Esophagus squamous epithelium (tissue), 5 donors: ENCODE results near the gene BNIP2. TPM values are rescaled to one million over a fixed set of nuclear protein-coding genes. Genes with fewer than 3 reads are reported as not detected.
"Not testable (repeated sequence)": the region's sequence is repeated elsewhere in the genome, so short reads cannot be mapped to it uniquely, and the experiment has no call there.

Experiments
- DNase-seq: peaks from one replicate; lab custom pipeline; 2025; lab: John Stamatoyannopoulos, UW
- H3K27ac ChIP-seq, 4 donors: fragments of 200-600 bp; sonication (generic); one replicate each; pipeline ENCODE4 v1.5.1; 2016 to 2019; ENCODE audit warnings: mild to moderate bottlenecking in 1 of 4
- H3K27me3 ChIP-seq, 4 donors: fragments of 200-600 bp; sonication (generic); 1 replicate in 3 of 4; 2 replicates in 1 of 4; pipeline versions ENCODE4 v1.5.1 to v1.6.0; 2017 to 2021; ENCODE audit warnings: antibody characterized with exemption in 1 of 4
- H3K36me3 ChIP-seq, 3 donors: fragments of 200-600 bp; sonication (generic); one replicate each; pipeline ENCODE4 v1.5.1; 2016 to 2019
- H3K4me1 ChIP-seq, 3 donors: fragments of 200-600 bp; sonication (generic); one replicate each; pipeline ENCODE4 v1.5.1; 2017 to 2019
- H3K4me3 ChIP-seq, 4 donors: fragments of 200-600 bp; sonication (generic); 1 replicate in 3 of 4; 2 replicates in 1 of 4; pipeline ENCODE4 v1.5.1; 2016 to 2019; ENCODE audit warnings: mild to moderate bottlenecking in 2 of 4, moderate library complexity in 1 of 4
- H3K9me3 ChIP-seq, 3 donors: fragments of 200-600 bp; sonication (generic); one replicate each; pipeline ENCODE4 v1.5.1; 2016 to 2019
- POLR2A ChIP-seq, 4 donors: fragments of 450-650 bp; IDR thresholded peaks; one replicate each; pipeline ENCODE4 v1.6.1; 2017; ENCODE audit warnings: antibody characterized with exemption in 4 of 4, mild to moderate bottlenecking in 4 of 4, moderate library complexity in 3 of 4
- WGBS, 2 donors: methylation state at CpG; one replicate each; pipeline ENCODE4 v1.1.5; 2018; 5-methylcytosine and 5-hydroxymethylcytosine counted together
- intact Hi-C: fragments of 100-400 bp; cut with DNase I; formaldehyde crosslinking; loops from one replicate; pipeline ENCODE4 v1.15.0; 2022
- total RNA-seq, 4 donors: library from RNA; depleted of rRNA; stranded (reverse); fragments of >200 nt; gene quantifications; one replicate each; pipeline ENCODE4 v1.1.0, GENCODE V29; 2016
- TF ChIP-seq, protein P1 (sequence below), 6 experiments: fragments of 450-650 bp in 4 of 6; fragments of 200-600 bp in 2 of 6; sonication (generic) in 2 of 6; IDR thresholded peaks; one replicate each; pipeline ENCODE4 v1.5.1; 2016 to 2019; ENCODE audit warnings: antibody characterized with exemption in 6 of 6, mild to moderate bottlenecking in 4 of 6, moderate library complexity in 4 of 6
- donor health status: DM: yes; HTN: yes; CAD: no.

The BNIP2 gene
- total RNA-seq, 4 donors from 2014 or later: 57.5 to 115 (median 74.6) TPM

DNA sequence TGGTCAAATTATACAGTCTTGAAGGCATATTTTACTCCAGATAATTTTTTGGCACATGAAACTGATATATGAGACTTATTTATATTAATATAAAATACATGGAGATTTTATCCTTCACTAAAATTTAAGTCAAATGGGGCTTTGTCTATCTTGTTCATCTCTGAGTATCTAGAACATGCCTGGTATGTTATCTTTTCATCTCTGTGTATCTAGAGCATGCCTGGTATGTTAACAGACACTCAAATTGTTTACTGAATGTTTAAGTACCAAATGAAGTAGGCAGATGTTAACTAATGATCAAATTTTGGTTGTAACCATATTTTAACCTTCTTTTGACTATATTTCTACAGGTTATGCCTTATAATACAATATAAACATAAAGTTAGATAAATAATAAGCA is 39.5 kb downstream of the BNIP2 start:
- TF ChIP-seq, protein P1, sequence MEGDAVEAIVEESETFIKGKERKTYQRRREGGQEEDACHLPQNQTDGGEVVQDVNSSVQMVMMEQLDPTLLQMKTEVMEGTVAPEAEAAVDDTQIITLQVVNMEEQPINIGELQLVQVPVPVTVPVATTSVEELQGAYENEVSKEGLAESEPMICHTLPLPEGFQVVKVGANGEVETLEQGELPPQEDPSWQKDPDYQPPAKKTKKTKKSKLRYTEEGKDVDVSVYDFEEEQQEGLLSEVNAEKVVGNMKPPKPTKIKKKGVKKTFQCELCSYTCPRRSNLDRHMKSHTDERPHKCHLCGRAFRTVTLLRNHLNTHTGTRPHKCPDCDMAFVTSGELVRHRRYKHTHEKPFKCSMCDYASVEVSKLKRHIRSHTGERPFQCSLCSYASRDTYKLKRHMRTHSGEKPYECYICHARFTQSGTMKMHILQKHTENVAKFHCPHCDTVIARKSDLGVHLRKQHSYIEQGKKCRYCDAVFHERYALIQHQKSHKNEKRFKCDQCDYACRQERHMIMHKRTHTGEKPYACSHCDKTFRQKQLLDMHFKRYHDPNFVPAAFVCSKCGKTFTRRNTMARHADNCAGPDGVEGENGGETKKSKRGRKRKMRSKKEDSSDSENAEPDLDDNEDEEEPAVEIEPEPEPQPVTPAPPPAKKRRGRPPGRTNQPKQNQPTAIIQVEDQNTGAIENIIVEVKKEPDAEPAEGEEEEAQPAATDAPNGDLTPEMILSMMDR (IDR thresholded peaks at IDR 0.05): no peak
- TF ChIP-seq POLR2A (IDR thresholded peaks at IDR 0.05): no peak
- no peak overlapping the region for H3K4me3 ChIP-seq
- intact Hi-C loops: no loop called here
- DNase-seq: no peak
- peaks cover 0 to 89% (median 4%) of the 10 kb centered on the region in 3 donors for H3K36me3 ChIP-seq
- no peaks in the 10 kb centered on the region for H3K9me3 ChIP-seq
- H3K27ac ChIP-seq: no peak overlapping the region
- H3K27me3 ChIP-seq: no peaks in the 10 kb centered on the region
- H3K4me1 ChIP-seq: no peaks in the 10 kb centered on the region

DNA sequence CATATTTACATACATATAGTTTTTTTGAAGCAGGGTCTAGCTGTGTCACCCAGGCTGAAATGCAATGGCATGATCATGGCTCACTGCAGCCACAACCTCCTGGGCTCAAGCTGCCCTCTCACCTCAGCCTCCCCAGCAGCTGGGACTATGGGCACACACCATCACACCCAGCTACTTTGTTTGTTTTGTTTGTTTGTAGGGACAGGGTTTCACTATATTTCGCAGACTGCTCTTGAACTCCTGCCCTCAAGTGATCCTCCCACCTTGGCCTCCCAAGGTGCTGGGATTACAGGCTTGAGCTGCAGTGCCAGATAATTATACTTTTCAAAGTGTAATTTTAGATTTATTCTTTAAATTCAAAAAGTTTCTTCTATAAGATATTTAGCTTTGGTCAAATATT is 42.0 kb downstream of the BNIP2 start:
- DNase-seq: no peak
- WGBS, 2 donors: 93 to 94% methylated on average over 1 of the region's 1 CpG
- H3K36me3 ChIP-seq: peaks cover 0 to 83% (median 4%) of the 10 kb centered on the region in 3 donors

DNA sequence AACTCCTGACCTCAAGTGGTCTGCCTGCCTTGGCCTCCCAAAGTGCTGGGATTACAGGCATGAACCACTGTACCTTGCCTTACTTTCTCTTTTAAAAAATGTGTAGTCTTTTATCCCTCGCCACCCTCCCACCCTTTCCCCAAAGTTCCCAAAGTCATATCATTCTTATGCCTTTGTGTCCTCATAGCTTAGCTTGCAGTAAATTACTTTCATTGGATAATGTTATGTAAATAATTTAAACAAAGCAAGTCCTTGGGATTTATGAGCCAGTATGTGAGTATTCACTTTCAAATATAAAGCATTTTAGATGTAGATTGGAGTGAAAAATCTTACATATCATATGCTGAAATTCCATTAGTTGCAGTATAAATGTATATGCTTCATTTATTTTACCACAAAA is 42.8 kb downstream of the BNIP2 start:
- no peak for TF ChIP-seq POLR2A (IDR thresholded peaks at IDR 0.05)
- TF ChIP-seq, protein P1 (IDR thresholded peaks at IDR 0.05): no peak
- Histone ChIP-seq H3K9me3 (no peaks in the 10 kb centered on the region), H3K4me1 (no peaks in the 10 kb centered on the region), H3K4me3 (no peak overlapping the region), H3K36me3 (peaks cover 0 to 82% (median 0%) of the 10 kb centered on the region in 3 donors), H3K27me3 (no peaks in the 10 kb centered on the region), H3K27ac (no peak overlapping the region)
- DNase-seq: no peak
- intact Hi-C loops: no loop called here
- WGBS, 2 donors: 100% methylated on average over 1 of the region's 1 CpG

More for the DNA sequence above, 42.0 kb downstream of the BNIP2 start:
- H3K27ac ChIP-seq: no peak overlapping the region
- H3K4me1 ChIP-seq: no peaks in the 10 kb centered on the region
- TF ChIP-seq POLR2A (IDR thresholded peaks at IDR 0.05): no peak
- TF ChIP-seq, protein P1 (IDR thresholded peaks at IDR 0.05): no peak
- no peak overlapping the region for H3K4me3 ChIP-seq
- no peaks in the 10 kb centered on the region for H3K9me3 ChIP-seq
- no peaks in the 10 kb centered on the region for H3K27me3 ChIP-seq
- intact Hi-C loops: no loop called here

DNA sequence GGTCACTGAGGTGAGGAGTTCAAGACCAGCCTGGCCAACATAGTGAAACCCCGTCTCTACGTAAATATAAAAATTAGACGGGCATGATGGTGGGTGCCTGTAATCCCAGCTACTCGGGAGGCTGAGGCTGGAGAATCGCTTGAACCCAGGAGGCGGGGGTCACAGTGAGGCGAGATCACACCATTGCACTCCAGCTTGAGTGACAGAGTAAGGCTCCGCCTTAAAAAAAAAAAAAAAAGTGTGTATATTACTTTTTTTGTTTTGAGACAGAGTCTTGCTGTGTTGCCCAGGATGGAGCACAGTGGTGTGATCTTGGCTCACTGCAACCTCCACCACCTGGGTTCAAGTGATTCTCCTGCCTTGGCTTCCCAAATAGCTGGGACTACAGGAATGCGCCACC is 43.3 kb downstream of the BNIP2 start:
- H3K27me3 ChIP-seq, intact Hi-C loops, H3K9me3 ChIP-seq, H3K4me1 ChIP-seq, H3K27ac ChIP-seq, DNase-seq, H3K4me3 ChIP-seq: not testable (repeated sequence)
- WGBS, 2 donors: 96 to 97% methylated on average over 9 of the region's 9 CpGs
- peaks cover 0 to 82% (median 0%) of the 10 kb centered on the region in 3 donors for H3K36me3 ChIP-seq

DNA sequence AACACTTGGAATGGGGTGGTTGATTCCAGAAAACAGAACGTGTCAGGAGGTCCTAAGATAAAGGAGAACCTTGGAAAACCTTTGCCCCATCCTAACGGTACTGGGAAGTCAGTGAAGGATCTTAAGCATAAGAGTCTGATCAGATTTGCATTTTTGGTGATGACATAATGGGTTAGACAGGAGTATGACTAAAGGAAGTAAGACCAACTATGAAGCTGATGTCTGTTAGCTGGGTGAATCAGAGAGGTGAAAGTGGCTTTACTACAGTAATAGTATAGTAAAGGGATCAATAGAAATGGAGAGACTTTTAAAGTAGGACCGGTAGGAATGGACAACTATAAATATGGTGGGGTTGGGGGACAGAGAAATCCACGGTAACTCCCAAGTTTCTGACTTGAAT is 44.4 kb downstream of the BNIP2 start:
- intact Hi-C loops: no loop called here
- no peak for TF ChIP-seq POLR2A (IDR thresholded peaks at IDR 0.05)
- TF ChIP-seq, protein P1 (IDR thresholded peaks at IDR 0.05): no peak
- Histone ChIP-seq H3K27ac (no peak overlapping the region), H3K9me3 (no peaks in the 10 kb centered on the region), H3K4me1 (no peaks in the 10 kb centered on the region), H3K36me3 (peaks cover 0 to 82% (median 0%) of the 10 kb centered on the region in 3 donors), H3K27me3 (no peaks in the 10 kb centered on the region), H3K4me3 (no peak overlapping the region)
- DNase-seq: no peak
- 74 to 87% methylated on average over 4 of the region's 4 CpGs for WGBS, 2 donors

DNA sequence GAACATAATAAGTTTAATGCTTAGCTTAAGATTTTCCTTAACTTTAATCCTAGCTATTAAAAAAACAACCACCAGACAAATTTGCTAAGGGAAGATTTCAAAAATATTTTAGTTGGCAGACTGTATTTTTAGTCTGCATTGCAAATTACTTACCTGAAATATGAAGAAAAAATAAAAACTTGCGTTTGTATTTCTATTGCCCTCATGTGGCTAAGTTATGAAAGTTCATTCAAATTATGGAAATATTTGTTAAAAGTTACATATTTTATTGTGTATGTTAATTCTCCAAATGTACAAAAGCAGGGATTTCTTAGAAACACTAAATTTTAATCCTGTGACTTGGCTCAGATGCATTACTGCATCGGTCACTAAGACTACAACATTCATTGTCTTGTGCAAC is 46.8 kb downstream of the BNIP2 start:
- no peak for TF ChIP-seq POLR2A (IDR thresholded peaks at IDR 0.05)
- TF ChIP-seq, protein P1 (IDR thresholded peaks at IDR 0.05): no peak

More for the DNA sequence above, 46.8 kb downstream of the BNIP2 start:
- H3K9me3 ChIP-seq: no peaks in the 10 kb centered on the region
- no peak for DNase-seq
- WGBS, 2 donors: 65 to 82% methylated on average over 2 of the region's 2 CpGs
- no peaks in the 10 kb centered on the region for H3K4me1 ChIP-seq
- H3K36me3 ChIP-seq: peaks cover 0 to 86% (median 3%) of the 10 kb centered on the region in 3 donors
- no peaks in the 10 kb centered on the region for H3K27me3 ChIP-seq
- intact Hi-C loops: no loop called here
- H3K27ac ChIP-seq: no peak overlapping the region
- H3K4me3 ChIP-seq: no peak overlapping the region
